GM21737 (cell line): ENCODE measurements around the gene POLA1.

ENCODE experiments used
- ATAC-seq: cut with Tn5 transposase; IDR thresholded peaks from one replicate; pipeline ENCODE4 v1.9.1; 2021; ENCODE audit warnings: mild to moderate bottlenecking, moderate library complexity; ENCODE audit not compliant: unreplicated experiment

POLA1 gene

GRCh38 chrX:25006586-25007058, 312.9 kb downstream of the POLA1 start:
- ATAC-seq = no peak

GRCh38 chrX:25007059-25008053, 313.6 kb downstream of the POLA1 start:
- ATAC-seq = no peak

- no peak for ATAC-seq
These were observed 315.7 kb downstream of the POLA1 start for GRCh38 chrX:25009407-25009806.

- no peak for ATAC-seq
These were observed 317.3 kb downstream of the POLA1 start for GRCh38 chrX:25010784-25011588.

- no peak for ATAC-seq
These were observed 318.1 kb downstream of the POLA1 start for GRCh38 chrX:25011589-25012432.

- no peak for ATAC-seq
These were observed 318.7 kb downstream of the POLA1 start for GRCh38 chrX:25012433-25012735.

GRCh38 chrX:25012793-25013631, 319.3 kb downstream of the POLA1 start:
- ATAC-seq = no peak

GRCh38 chrX:25013632-25014365, 320.1 kb downstream of the POLA1 start:
- no peak for ATAC-seq

- ATAC-seq = no peak
These were observed 320.7 kb downstream of the POLA1 start for GRCh38 chrX:25014366-25014838.

GRCh38 chrX:25015486-25016360, 322.0 kb downstream of the POLA1 start, which contains the start of gene ARX:
ARX (minus strand) TSS chrX:25015965; CDS start chrX:25015737, 228 bp downstream.
- ATAC-seq = no peak

- ATAC-seq = no peak
These were observed 322.6 kb downstream of the POLA1 start for GRCh38 chrX:25016361-25016671.

GRCh38 chrX:25016938-25017598, 323.4 kb downstream of the POLA1 start:
- no peak for ATAC-seq

GRCh38 chrX:25017667-25018247, 324.0 kb downstream of the POLA1 start:
- ATAC-seq = no peak

- no peak for ATAC-seq
These were observed 325.0 kb downstream of the POLA1 start for GRCh38 chrX:25018682-25019081.

- ATAC-seq = no peak
These were observed 326.1 kb downstream of the POLA1 start for GRCh38 chrX:25019707-25020390.

- ATAC-seq = no peak
These were observed 326.7 kb downstream of the POLA1 start for GRCh38 chrX:25020391-25020904.
